ENCODE measurements around the gene LPA. TPM values are rescaled to one million over a fixed set of nuclear protein-coding genes. Genes with fewer than 3 reads are reported as not detected.

Gene LPA
- total and polyA plus RNA-seq, 2 donors (not counting 1 experiment from before 2014, with no cell fraction given) = not detected

- no peaks in the 10 kb centered on the region for H3K27me3 Mint-ChIP-seq
Observed at GRCh38 chr6:160679402-160679769, 15.3 kb upstream of the LPA start.

More at GRCh38 chr6:160679402-160679769, 15.3 kb upstream of the LPA start:
- intact Hi-C loops (cut with micrococcal nuclease) = no loop called here
- H3K9me3 ChIP-seq (ENCODE audit: control extremely low read depth in 1 of 3, control insufficient read depth in 2 of 3, insufficient read depth in 1 of 3, low read length in 2 of 3) = peaks cover 0 to 8% (median 0%) of the 10 kb centered on the region in 3 donors
- Mint-ChIP-seq H3K27ac (no peak overlapping the region), H3K9me3 (ENCODE audit: insufficient read depth) (no peaks in the 10 kb centered on the region), H3K4me3 (no peak overlapping the region), H3K4me1 (no peaks in the 10 kb centered on the region)
- 19% methylated on average over 10 of the region's 14 CpGs for WGBS (ENCODE audit: insufficient coverage)
- no peaks in the 10 kb centered on the region for H4K20me1 ChIP-seq (ENCODE audit: control insufficient read depth, insufficient read depth, low read length, poor library complexity, severe bottlenecking)
- no peak overlapping the region for H3K4me2 ChIP-seq (replicated peaks; ENCODE audit: low read depth, low read length, poor library complexity, severe bottlenecking)
- ChIA-PET POLR2A (no interaction called here), CTCF (no interaction called here)
- H3K9ac ChIP-seq (ENCODE audit: low read length) = no peak overlapping the region
- no peak overlapping the region for H3K27ac ChIP-seq (ENCODE audit: low read length in 2 of 2)
- H2AFZ ChIP-seq (ENCODE audit: insufficient read depth, low read depth, low read length, poor library complexity, severe bottlenecking) = no peak overlapping the region
- ATAC-seq (ENCODE audit: low read depth) (no peak), DNase-seq (no peak)
- H3K4me1 ChIP-seq (ENCODE audit: control insufficient read depth in 2 of 2, insufficient read depth in 2 of 2, low read length in 2 of 2) = no peaks in the 10 kb centered on the region
- no peak overlapping the region for H3K4me3 ChIP-seq (ENCODE audit: control extremely low read depth in 1 of 5, extremely low read depth in 1 of 5, insufficient read depth in 1 of 5, low read depth in 2 of 5, low read length in 4 of 5)
- H3K27me3 ChIP-seq (replicated peaks in 1 of 4; ENCODE audit: control extremely low read depth in 1 of 4, control insufficient read depth in 3 of 4, insufficient read depth in 4 of 4, low read length in 3 of 4) = peaks cover 0 to 2% (median 0%) of the 10 kb centered on the region in 4 experiments
- H3K79me2 ChIP-seq (ENCODE audit: control insufficient read depth, insufficient read depth, low read length) = no peaks in the 10 kb centered on the region
- no peaks in the 10 kb centered on the region for H3K36me3 ChIP-seq (replicated peaks in 1 of 2; ENCODE audit: control extremely low read depth in 1 of 2, control insufficient read depth in 1 of 2, extremely low read depth in 1 of 2, insufficient read depth in 2 of 2, low read length in 1 of 2)
- TF ChIP-seq EZH2 (IDR thresholded peaks at IDR 0.05; ENCODE audit: borderline replicate concordance, insufficient read depth, low read depth, low read length, poor library complexity, severe bottlenecking) = no peak
- no peak for TF ChIP-seq CTCF (IDR thresholded peaks at IDR 0.05)
